Gastrocnemius medialis (tissue), 4 donors: ENCODE results near the gene GALNT2.

Experiments used
- POLR2A ChIP-seq, 2 donors: fragments of 450-650 bp; IDR thresholded peaks; one replicate each; pipeline ENCODE4 v1.6.1; 2017; ENCODE audit warnings: antibody characterized with exemption in 2 of 2, mild to moderate bottlenecking in 2 of 2, moderate library complexity in 2 of 2
- TF ChIP-seq, protein P1 (sequence below), 5 experiments: fragments of 450-650 bp in 3 of 5; fragments of 200-600 bp in 2 of 5; sonication (generic) in 2 of 5; IDR thresholded peaks in 4 of 5; conservative IDR thresholded peaks in 1 of 5; 1 replicate in 4 of 5; 2 replicates in 1 of 5; pipeline ENCODE4 v1.5.1; 2016 to 2019; ENCODE audit warnings: antibody characterized with exemption in 5 of 5, mild to moderate bottlenecking in 3 of 5, moderate library complexity in 3 of 5

DNA sequence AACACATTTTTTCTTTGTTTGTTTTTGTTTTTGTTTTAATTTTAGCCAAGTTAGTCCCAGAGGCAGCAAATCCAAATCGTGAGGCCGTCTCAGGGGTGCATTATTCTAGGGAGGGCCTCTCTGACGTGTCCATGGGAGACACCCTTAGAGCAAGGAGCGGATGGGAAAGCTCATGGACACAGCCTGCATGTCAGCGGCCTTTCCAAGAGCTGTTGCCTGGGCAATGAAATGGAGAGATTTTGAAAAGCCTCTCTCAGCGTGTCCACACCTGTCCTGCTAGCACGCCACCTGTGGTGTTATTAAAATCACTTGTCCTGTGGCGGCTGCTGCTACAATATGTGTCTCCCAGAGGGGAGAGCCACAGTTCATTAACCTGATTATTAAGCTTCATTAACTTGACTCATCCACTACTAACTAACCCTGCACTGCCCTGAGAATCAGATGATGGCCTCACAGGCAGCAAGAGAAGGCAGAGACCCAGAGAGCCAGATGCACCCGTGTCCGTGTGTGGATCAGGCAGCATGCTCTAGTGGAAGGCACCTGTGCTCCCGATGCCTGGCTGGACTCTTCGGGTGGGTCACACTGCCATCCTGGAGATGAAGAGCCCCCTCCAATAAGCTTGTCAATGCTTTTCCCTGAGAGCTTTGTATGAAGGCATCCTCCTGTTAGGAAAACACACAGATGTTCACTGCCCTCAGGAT is 225.8 kb downstream of the GALNT2 start:
- TF ChIP-seq, protein P1, sequence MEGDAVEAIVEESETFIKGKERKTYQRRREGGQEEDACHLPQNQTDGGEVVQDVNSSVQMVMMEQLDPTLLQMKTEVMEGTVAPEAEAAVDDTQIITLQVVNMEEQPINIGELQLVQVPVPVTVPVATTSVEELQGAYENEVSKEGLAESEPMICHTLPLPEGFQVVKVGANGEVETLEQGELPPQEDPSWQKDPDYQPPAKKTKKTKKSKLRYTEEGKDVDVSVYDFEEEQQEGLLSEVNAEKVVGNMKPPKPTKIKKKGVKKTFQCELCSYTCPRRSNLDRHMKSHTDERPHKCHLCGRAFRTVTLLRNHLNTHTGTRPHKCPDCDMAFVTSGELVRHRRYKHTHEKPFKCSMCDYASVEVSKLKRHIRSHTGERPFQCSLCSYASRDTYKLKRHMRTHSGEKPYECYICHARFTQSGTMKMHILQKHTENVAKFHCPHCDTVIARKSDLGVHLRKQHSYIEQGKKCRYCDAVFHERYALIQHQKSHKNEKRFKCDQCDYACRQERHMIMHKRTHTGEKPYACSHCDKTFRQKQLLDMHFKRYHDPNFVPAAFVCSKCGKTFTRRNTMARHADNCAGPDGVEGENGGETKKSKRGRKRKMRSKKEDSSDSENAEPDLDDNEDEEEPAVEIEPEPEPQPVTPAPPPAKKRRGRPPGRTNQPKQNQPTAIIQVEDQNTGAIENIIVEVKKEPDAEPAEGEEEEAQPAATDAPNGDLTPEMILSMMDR (IDR thresholded peaks at IDR 0.05 in 4 of 5, conservative IDR thresholded peaks at IDR 0.05 in 1 of 5), result no peak
- TF ChIP-seq POLR2A (IDR thresholded peaks at IDR 0.05), result no peak
